Mucosa of rectum (tissue), 2 donors: Measurements from ENCODE around the gene COPS7B.
"Not testable (repeated sequence)": the region's sequence is repeated elsewhere in the genome, so short reads cannot be mapped to it uniquely, and the experiment has no call there.

ENCODE experiments used
- H3K27ac ChIP-seq, 2 donors: one replicate each; pipeline ENCODE4 v1.7.0; 2013; ENCODE audit warnings: inconsistent platforms in 2 of 2, low read depth in 2 of 2, low read length in 2 of 2
- H3K27me3 ChIP-seq, 2 donors: one replicate each; pipeline ENCODE4 v1.7.0; 2013; ENCODE audit warnings: low read length in 2 of 2; ENCODE audit not compliant: control insufficient read depth in 2 of 2, insufficient read depth in 2 of 2
- H3K36me3 ChIP-seq, 2 donors: one replicate each; pipeline ENCODE4 v1.7.0; 2013; ENCODE audit warnings: low read length in 2 of 2; ENCODE audit not compliant: control insufficient read depth in 2 of 2, insufficient read depth in 2 of 2
- H3K4me1 ChIP-seq, 2 donors: one replicate each; pipeline ENCODE4 v1.7.0; 2013; ENCODE audit warnings: low read length in 2 of 2, mild to moderate bottlenecking in 1 of 2; ENCODE audit not compliant: control insufficient read depth in 2 of 2, insufficient read depth in 2 of 2
- H3K4me3 ChIP-seq, 2 donors: one replicate each; pipeline ENCODE4 v1.7.0; 2013; ENCODE audit warnings: low read length in 2 of 2
- H3K9ac ChIP-seq, 2 donors: one replicate each; pipeline ENCODE4 v1.7.0; 2013; ENCODE audit warnings: low read length in 2 of 2, low read depth in 1 of 2, mild to moderate bottlenecking in 1 of 2
- H3K9me3 ChIP-seq, 2 donors: one replicate each; pipeline ENCODE4 v1.7.0; 2013; ENCODE audit warnings: low read length in 2 of 2; ENCODE audit not compliant: control insufficient read depth in 2 of 2
- donor health status: healthy.
- donor health status: Normal muscosa, but diverticular disease.

Gene COPS7B

GRCh38 chr2:231786177-231786916 is at the start of gene COPS7B:
Gene COPS7B, plus strand, starts transcription at chr2:231786445. Its CDS starts 2,126 bp downstream, at chr2:231788571.
- Histone ChIP-seq H3K4me3 (peak within 1 kb of the TSS; percentile 90 to 91), H3K27ac (peak within 1 kb of the TSS; percentile 18 to 33), H3K4me1 (peaks cover 21 to 27% of the 10 kb centered on the region in 2 donors), H3K9me3 (no peaks in the 10 kb centered on the region), H3K36me3 (peaks cover 5 to 15% of the 10 kb centered on the region in 2 donors), H3K27me3 (no peaks in the 10 kb centered on the region), H3K9ac (peak within 1 kb of the TSS; percentile 52 to 60)

DNA sequence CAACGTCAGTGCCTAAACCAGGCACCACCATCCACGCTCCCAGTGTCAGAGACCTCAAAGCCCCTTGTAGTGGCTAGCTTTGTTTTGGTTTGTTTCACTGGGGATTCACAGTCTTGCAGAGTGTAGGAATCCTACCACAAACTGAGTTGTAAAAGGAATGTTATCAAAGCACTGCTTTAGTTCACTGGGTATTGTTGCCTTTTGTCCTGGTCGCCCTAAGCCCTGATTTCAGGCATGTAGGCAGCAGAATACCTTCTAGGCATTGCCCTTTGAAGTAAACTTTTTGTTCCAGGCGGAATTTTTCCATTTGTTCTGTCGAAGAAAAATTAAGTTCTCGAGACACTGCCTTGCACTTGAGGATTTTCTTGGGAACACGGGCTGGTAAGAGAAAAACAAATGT is 48.5 kb upstream of the COPS7B start:
- Histone ChIP-seq H3K4me3 (no peak overlapping the region), H3K9ac (no peak overlapping the region), H3K4me1 (no peaks in the 10 kb centered on the region), H3K27me3 (no peaks in the 10 kb centered on the region), H3K36me3 (peaks cover 8 to 12% of the 10 kb centered on the region in 2 donors), H3K9me3 (no peaks in the 10 kb centered on the region), H3K27ac (no peak overlapping the region)

GRCh38 chr2:231743376-231744116 is 42.7 kb upstream of the COPS7B start:
- Histone ChIP-seq H3K4me3 (no peak overlapping the region), H3K36me3 (no peaks in the 10 kb centered on the region), H3K27me3 (no peaks in the 10 kb centered on the region), H3K9me3 (no peaks in the 10 kb centered on the region), H3K27ac (no peak overlapping the region), H3K4me1 (no peaks in the 10 kb centered on the region), H3K9ac (no peak overlapping the region)

- H3K36me3 ChIP-seq, result no peaks in the 10 kb centered on the region
- no peak overlapping the region for H3K27ac ChIP-seq
- H3K4me1 ChIP-seq, result no peaks in the 10 kb centered on the region
- no peak overlapping the region for H3K4me3 ChIP-seq
- no peaks in the 10 kb centered on the region for H3K27me3 ChIP-seq
- no peaks in the 10 kb centered on the region for H3K9me3 ChIP-seq
- H3K9ac ChIP-seq, result no peak overlapping the region
Measured at GRCh38 chr2:231745303-231746038, 40.8 kb upstream of the COPS7B start.

- H3K9ac ChIP-seq, H3K27me3 ChIP-seq, H3K36me3 ChIP-seq, H3K4me1 ChIP-seq, H3K27ac ChIP-seq, H3K4me3 ChIP-seq, H3K9me3 ChIP-seq: not testable (repeated sequence)
Measured at GRCh38 chr2:231748153-231748896, 37.9 kb upstream of the COPS7B start.

GRCh38 chr2:231749016-231749415 is 37.2 kb upstream of the COPS7B start:
- H3K27ac ChIP-seq, H3K4me1 ChIP-seq, H3K36me3 ChIP-seq: not testable (repeated sequence)

DNA sequence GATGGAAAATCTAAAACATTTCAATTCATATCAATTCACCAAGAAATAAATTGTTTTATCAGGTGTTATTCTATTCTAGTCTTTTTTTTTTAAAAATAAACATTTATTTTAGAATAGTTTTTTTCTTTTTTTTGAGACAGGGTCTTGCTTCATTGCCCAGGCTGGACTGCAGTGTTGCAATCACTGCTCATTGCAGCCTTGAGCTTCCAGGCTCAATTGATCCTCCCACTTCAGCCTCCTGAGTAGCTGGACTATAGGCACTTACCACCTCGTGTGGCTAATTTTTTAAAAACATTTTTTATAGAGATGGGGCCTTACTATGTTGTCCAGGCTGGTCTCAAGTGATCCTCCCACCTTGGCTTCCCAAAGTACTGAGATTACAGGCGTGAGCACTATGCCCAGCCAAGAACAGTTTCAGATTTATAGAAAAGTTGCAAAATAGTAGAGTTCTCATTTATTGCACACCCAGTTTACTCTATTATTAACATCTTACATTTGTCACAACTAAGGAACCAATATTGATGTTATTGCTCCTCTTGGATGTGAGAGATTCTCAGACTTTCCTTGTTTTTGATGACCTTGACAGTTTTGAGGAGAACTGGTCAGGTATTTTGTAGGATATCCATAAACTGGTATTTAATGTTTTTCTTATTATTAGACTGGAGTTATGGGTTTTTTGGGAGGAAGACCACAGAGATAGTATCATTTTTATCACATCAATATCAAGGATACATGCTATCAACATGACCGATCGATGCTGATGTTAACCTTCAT is 35.0 kb upstream of the COPS7B start:
- Histone ChIP-seq H3K9ac (no peak overlapping the region), H3K9me3 (no peaks in the 10 kb centered on the region), H3K4me3 (no peak overlapping the region), H3K36me3 (no peaks in the 10 kb centered on the region), H3K27me3 (no peaks in the 10 kb centered on the region), H3K4me1 (no peaks in the 10 kb centered on the region), H3K27ac (no peak overlapping the region)

More at GRCh38 chr2:231749016-231749415, 37.2 kb upstream of the COPS7B start:
- not testable (repeated sequence) for H3K9me3 ChIP-seq, H3K9ac ChIP-seq, H3K4me3 ChIP-seq, H3K27me3 ChIP-seq

DNA sequence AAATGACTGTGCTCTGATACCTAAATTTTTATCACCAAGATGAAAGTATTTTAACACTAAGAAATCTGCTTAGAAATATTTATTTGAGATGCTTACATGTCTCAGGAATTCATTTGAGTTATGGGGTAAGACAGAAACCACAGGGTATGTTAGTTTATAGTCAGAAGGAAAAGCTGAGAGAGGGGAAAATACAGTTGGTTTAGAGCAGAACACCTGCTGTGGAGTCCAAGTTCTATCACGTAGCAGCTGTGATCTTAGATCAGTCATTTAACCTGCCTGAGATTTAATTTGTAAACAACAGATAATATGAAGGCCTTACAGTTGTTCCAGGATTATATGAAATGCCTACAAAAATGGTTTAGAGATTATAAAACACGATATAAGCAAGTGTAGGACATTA is 34.2 kb upstream of the COPS7B start:
- H3K27ac ChIP-seq, result no peak overlapping the region

DNA sequence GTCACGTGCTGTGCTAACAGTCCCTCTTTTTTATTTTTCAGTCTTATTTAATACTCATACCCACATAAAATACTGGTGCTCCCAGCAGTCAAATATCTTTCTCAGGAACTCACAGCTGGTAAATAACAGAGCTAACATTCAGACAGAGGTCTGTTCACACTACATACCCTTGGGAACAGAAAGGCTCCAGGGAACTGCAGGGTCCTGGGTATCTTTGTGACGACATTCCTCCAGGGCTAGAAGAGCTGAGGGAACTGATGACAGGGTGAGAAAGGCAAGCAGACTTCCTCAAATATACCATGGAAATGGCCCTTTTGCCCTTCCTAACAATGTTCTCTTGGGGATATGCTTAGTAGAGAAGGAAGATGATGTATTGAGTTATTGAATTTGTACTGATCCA is 24.5 kb upstream of the COPS7B start:
- H3K27me3 ChIP-seq, result no peaks in the 10 kb centered on the region
- no peak overlapping the region for H3K9ac ChIP-seq
- no peak overlapping the region for H3K4me3 ChIP-seq
- H3K36me3 ChIP-seq, result no peaks in the 10 kb centered on the region
- no peaks in the 10 kb centered on the region for H3K9me3 ChIP-seq
- no peaks in the 10 kb centered on the region for H3K4me1 ChIP-seq
- H3K27ac ChIP-seq, result no peak overlapping the region

More for the DNA sequence above, 34.2 kb upstream of the COPS7B start:
- H3K4me3 ChIP-seq, result no peak overlapping the region
- no peaks in the 10 kb centered on the region for H3K9me3 ChIP-seq
- H3K36me3 ChIP-seq, result no peaks in the 10 kb centered on the region
- no peaks in the 10 kb centered on the region for H3K27me3 ChIP-seq
- H3K4me1 ChIP-seq, result no peaks in the 10 kb centered on the region
- H3K9ac ChIP-seq, result no peak overlapping the region
